Endothelial cell of umbilical vein (primary cell): ENCODE data around the gene TENM4. TPM values are rescaled to one million over a fixed set of nuclear protein-coding genes. Genes with fewer than 3 reads are reported as not detected.

ENCODE experiments used
- BruUV-seq: library from RNA; stranded (reverse); fragments of 400-500 nt; replicated peaks from 2 replicates; lab custom pipeline; 2021; lab: Mats Ljungman, UMichigan
- CTCF ChIA-PET: fragments of 300-600, 350-600 bp; sonication (Branson Sonifier 250); formaldehyde crosslinking; loops from one replicate; lab custom pipeline; 2021; ENCODE audit warnings: antibody characterized with exemption, inconsistent platforms; lab: Charles Lee
- POLR2A ChIA-PET: fragments of 300-600, 350-600 bp; sonication (Branson Sonifier 250); formaldehyde crosslinking; loops from one replicate; lab custom pipeline; 2021; ENCODE audit warnings: antibody characterized with exemption, inconsistent platforms; lab: Charles Lee
- DNase-seq: peaks from one replicate; pipeline ENCODE4 v3.0.0-alpha.2; 2011; ENCODE audit warnings: low read depth, low spot score
- FAIRE-seq: peaks from 2 replicates; lab custom pipeline; 2011; peaks lifted over from hg19 to GRCh38; lab: Jason Lieb, UNC
- H2AFZ ChIP-seq: 2 replicates; pipeline ENCODE4 v1.6.0; 2012; ENCODE audit warnings: low read depth, low read length, control low read depth, inconsistent platforms
- H3K27ac ChIP-seq: 2 replicates; pipeline ENCODE4 v1.5.1; 2011; ENCODE audit warnings: low read depth, mild to moderate bottlenecking, control low read depth, low read length, moderate library complexity; ENCODE audit not compliant: insufficient read depth
- H3K27me3 ChIP-seq, 2 experiments: 2 replicates each; pipeline versions ENCODE4 v1.6.0 to v1.6.1; 2011; ENCODE audit warnings: low read length in 2 of 2, mixed read lengths in 1 of 2; ENCODE audit not compliant: control insufficient read depth in 2 of 2, insufficient read depth in 2 of 2
- H3K36me3 ChIP-seq, 2 experiments: 2 replicates in 1 of 2; 3 replicates in 1 of 2; pipeline ENCODE4 v1.5.1; 2011; ENCODE audit warnings: low read length in 2 of 2, mild to moderate bottlenecking in 1 of 2, moderate library complexity in 1 of 2; ENCODE audit not compliant: control insufficient read depth in 2 of 2, insufficient read depth in 2 of 2; ENCODE audit errors: extremely low read depth in 1 of 2
- H3K4me1 ChIP-seq: 3 replicates; pipeline ENCODE4 v1.5.1; 2011; ENCODE audit warnings: mild to moderate bottlenecking, low read length; ENCODE audit not compliant: control insufficient read depth, insufficient read depth; ENCODE audit errors: extremely low read depth
- H3K4me2 ChIP-seq: 2 replicates; pipeline ENCODE4 v1.6.1; 2011; ENCODE audit warnings: low read length, control low read depth, mixed read lengths; ENCODE audit not compliant: insufficient read depth
- H3K4me3 ChIP-seq, 3 experiments: fragments of 200-600 bp in 1 of 3; sonication (generic), shearing (Covaris generic) in 1 of 3; replicated peaks in 1 of 3; 2 replicates each; pipeline ENCODE4 v1.5.1; 2011 to 2016; ENCODE audit warnings: control low read depth in 3 of 3, low read length in 3 of 3, mild to moderate bottlenecking in 2 of 3, inconsistent platforms in 1 of 3, low read depth in 1 of 3, moderate library complexity in 1 of 3; ENCODE audit not compliant: insufficient read depth in 1 of 3
- H3K79me2 ChIP-seq: 2 replicates; pipeline ENCODE4 v1.6.0; 2012; ENCODE audit warnings: low read length, inconsistent platforms; ENCODE audit not compliant: control insufficient read depth, insufficient read depth
- H3K9ac ChIP-seq: replicated peaks from 2 replicates; pipeline ENCODE3; 2011; ENCODE audit warnings: low read length, control low read depth; ENCODE audit not compliant: insufficient read depth; ENCODE audit errors: extremely low read depth
- H3K9me1 ChIP-seq: replicated peaks from 3 replicates; pipeline ENCODE4 v1.6.0; 2011; ENCODE audit warnings: mild to moderate bottlenecking, low read length; ENCODE audit not compliant: control insufficient read depth, insufficient read depth; ENCODE audit errors: extremely low read depth
- H3K9me3 ChIP-seq: replicated peaks from 2 replicates; pipeline ENCODE4 v1.5.1; 2012; ENCODE audit warnings: low read length, inconsistent platforms; ENCODE audit not compliant: control insufficient read depth, insufficient read depth
- H4K20me1 ChIP-seq: replicated peaks from 2 replicates; pipeline ENCODE3; 2011; ENCODE audit warnings: mild to moderate bottlenecking, low read length; ENCODE audit not compliant: control insufficient read depth, insufficient read depth; ENCODE audit errors: extremely low read depth
- EZH2 ChIP-seq: IDR thresholded peaks from 2 replicates; pipeline ENCODE4 v1.6.1; 2012; ENCODE audit warnings: borderline replicate concordance, low read depth, mild to moderate bottlenecking, moderate library complexity, low read length, inconsistent platforms; ENCODE audit not compliant: severe bottlenecking
- FOS ChIP-seq: IDR thresholded peaks from 2 replicates; pipeline ENCODE4 v1.6.1; 2011; ENCODE audit warnings: mild to moderate bottlenecking, low read length, moderate library complexity, borderline replicate concordance; ENCODE audit not compliant: insufficient read depth
- GATA2 ChIP-seq: IDR thresholded peaks from 2 replicates; pipeline ENCODE4 v1.7.0; 2011; ENCODE audit warnings: low read depth, mild to moderate bottlenecking, moderate library complexity, mixed read lengths, low read length; ENCODE audit not compliant: insufficient read length, insufficient read depth
- JUN ChIP-seq: IDR thresholded peaks from 2 replicates; pipeline ENCODE4 v1.6.1; 2011; ENCODE audit warnings: borderline replicate concordance, low read depth; ENCODE audit not compliant: insufficient read length, insufficient read depth
- MAX ChIP-seq: IDR thresholded peaks from 2 replicates; pipeline ENCODE4 v1.6.1; 2011; ENCODE audit not compliant: insufficient read depth, insufficient read length
- MYC ChIP-seq: IDR thresholded peaks from one replicate; pipeline ENCODE4 v1.6.1; 2011; ENCODE audit warnings: mild to moderate bottlenecking, low read depth, low read length
- POLR2A ChIP-seq: IDR thresholded peaks from 2 replicates; pipeline ENCODE4 v1.6.1; 2012; ENCODE audit warnings: low read depth, mild to moderate bottlenecking, control low read depth, low read length
- POLR2AphosphoS5 ChIP-seq: IDR thresholded peaks from 2 replicates; pipeline ENCODE4 v1.6.1; 2012; ENCODE audit warnings: low read depth, mild to moderate bottlenecking, control low read depth, low read length, moderate library complexity; ENCODE audit not compliant: insufficient read depth
- dilution Hi-C: fragments of 300-500 bp; cut with MboI; formaldehyde crosslinking; loops from one replicate; pipeline ENCODE4 v1.15.0; 2019; ENCODE audit warnings: low sequenced_read_pairs; ENCODE audit not compliant: extremely low pct_ligation_motif_present
- intact Hi-C: fragments of 100-400 bp; cut with micrococcal nuclease; formaldehyde crosslinking; loops from one replicate; pipeline ENCODE4 v1.10.0; 2022
- polyA plus RNA-seq, 4 experiments: library from polyadenylated mRNA; depleted of rRNA in 3 of 4; stranded (reverse) in 3 of 4; unstranded in 1 of 4; fragments of >200 nt; gene quantifications; 2 replicates each; pipeline versions ENCODE4 v1.2.1 to v1.2.3, GENCODE V29; 2011 to 2012; ENCODE audit warnings: missing spikeins in 1 of 4
- total RNA-seq: library from RNA; stranded (reverse); gene quantifications from 2 replicates; pipeline ENCODE4 v1.2.3, GENCODE V29; 2021
- TF ChIP-seq, protein P1 (sequence below), 2 donors: IDR thresholded peaks; 1 replicate in 1 of 2; 2 replicates in 1 of 2; pipeline ENCODE4 v1.5.1; 2011; ENCODE audit warnings: low read length in 2 of 2, mild to moderate bottlenecking in 2 of 2, moderate library complexity in 2 of 2, control low read depth in 1 of 2, inconsistent platforms in 1 of 2, low read depth in 1 of 2; ENCODE audit not compliant: insufficient read depth in 1 of 2; ENCODE audit errors: extremely low read depth in 1 of 2

The TENM4 gene
- total and polyA plus RNA-seq, 2 donors (not counting 3 experiments of a cell fraction or from before 2014, with no cell fraction given): 0.06 to 0.27 TPM

GRCh38 chr11:78660471-78660870, 780.4 kb downstream of the TENM4 start:
- intact Hi-C loops: no loop called here
- POLR2A ChIA-PET: no interaction called here

More at GRCh38 chr11:78660471-78660870, 780.4 kb downstream of the TENM4 start:
- H3K27ac ChIP-seq: no peak overlapping the region
- DNase-seq (no peak), FAIRE-seq (no peak)
- no peaks in the 10 kb centered on the region for H3K36me3 ChIP-seq
- no peaks in the 10 kb centered on the region for H3K9me3 ChIP-seq
- TF ChIP-seq FOS (no peak), POLR2AphosphoS5 (no peak), MYC (no peak), MAX (no peak), JUN (no peak), EZH2 (no peak), POLR2A (no peak), GATA2 (no peak)
- TF ChIP-seq, protein P1, sequence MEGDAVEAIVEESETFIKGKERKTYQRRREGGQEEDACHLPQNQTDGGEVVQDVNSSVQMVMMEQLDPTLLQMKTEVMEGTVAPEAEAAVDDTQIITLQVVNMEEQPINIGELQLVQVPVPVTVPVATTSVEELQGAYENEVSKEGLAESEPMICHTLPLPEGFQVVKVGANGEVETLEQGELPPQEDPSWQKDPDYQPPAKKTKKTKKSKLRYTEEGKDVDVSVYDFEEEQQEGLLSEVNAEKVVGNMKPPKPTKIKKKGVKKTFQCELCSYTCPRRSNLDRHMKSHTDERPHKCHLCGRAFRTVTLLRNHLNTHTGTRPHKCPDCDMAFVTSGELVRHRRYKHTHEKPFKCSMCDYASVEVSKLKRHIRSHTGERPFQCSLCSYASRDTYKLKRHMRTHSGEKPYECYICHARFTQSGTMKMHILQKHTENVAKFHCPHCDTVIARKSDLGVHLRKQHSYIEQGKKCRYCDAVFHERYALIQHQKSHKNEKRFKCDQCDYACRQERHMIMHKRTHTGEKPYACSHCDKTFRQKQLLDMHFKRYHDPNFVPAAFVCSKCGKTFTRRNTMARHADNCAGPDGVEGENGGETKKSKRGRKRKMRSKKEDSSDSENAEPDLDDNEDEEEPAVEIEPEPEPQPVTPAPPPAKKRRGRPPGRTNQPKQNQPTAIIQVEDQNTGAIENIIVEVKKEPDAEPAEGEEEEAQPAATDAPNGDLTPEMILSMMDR (IDR thresholded peaks at IDR 0.05; ENCODE audit: extremely low read depth in 1 of 2, insufficient read depth in 1 of 2, low read depth in 1 of 2, low read length in 2 of 2): no peak
- no peak overlapping the region for H2AFZ ChIP-seq
- dilution Hi-C loops: no loop called here
- no peak overlapping the region for H3K4me2 ChIP-seq
- H3K9ac ChIP-seq: no peak overlapping the region
- H3K4me1 ChIP-seq: no peaks in the 10 kb centered on the region
- H3K79me2 ChIP-seq: no peaks in the 10 kb centered on the region
- H4K20me1 ChIP-seq: no peaks in the 10 kb centered on the region
- no peak overlapping the region for H3K4me3 ChIP-seq
- no peaks in the 10 kb centered on the region for H3K9me1 ChIP-seq
- CTCF ChIA-PET: interaction anchor here (1.8 kb wide), 1 partner anchor 15 kb away, joined by 6 read pairs; no protein-coding TSS in a partner anchor
- H3K27me3 ChIP-seq: no peaks in the 10 kb centered on the region
- BruUV-seq: no TSS peak
